HG03469 (cell line): Measurements from ENCODE around the gene FAAP24.
"Not testable (repeated sequence)": the region's sequence is repeated elsewhere in the genome, so short reads cannot be mapped to it uniquely, and the experiment has no call there.

Experiments used
- ATAC-seq: cut with Tn5 transposase; IDR thresholded peaks from one replicate; pipeline ENCODE4 v1.9.1; 2021; ENCODE audit warnings: mild to moderate bottlenecking, moderate library complexity, moderate number of reproducible peaks; ENCODE audit not compliant: unreplicated experiment

Gene FAAP24

DNA sequence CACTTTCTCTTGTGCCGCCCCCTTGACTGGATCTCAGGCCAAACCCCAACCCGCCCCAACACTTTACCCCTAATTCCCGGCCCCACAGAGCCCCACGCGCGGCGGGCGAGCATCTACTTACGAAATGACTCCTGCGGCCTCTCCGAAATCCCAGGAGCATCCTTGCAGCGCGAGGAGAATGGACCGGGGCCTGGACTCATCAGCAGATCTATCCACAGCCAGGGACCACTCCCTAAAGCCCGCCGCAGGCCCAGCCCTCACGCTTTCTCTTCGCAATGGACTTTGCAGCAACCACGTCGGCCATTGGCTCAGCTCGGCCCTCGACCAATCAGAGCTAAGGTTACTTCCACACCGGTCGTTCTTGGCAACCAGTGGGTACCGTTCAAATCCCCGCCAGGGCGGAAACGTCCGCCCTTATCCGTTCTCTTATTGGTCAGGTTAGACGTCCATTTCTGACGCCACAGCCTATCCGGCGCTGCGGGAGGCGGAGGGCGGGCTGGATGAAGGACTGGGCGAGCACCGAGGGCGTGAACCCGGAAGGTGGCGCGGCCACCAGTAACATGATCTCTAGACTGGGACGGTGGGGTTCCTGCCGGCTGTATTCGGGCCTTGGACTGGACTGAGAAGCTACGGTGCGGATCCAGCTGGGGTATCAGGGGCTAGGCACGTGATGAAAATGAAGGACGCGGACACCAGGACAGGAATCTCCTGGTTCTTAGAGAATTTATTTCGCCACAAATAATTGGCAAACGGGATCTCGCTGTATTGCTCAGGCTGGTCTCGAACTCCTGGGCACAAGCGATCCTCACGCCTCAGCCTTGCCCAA lies at the start of gene FAAP24, which contains the start of gene CEP89:
FAAP24 (plus strand) TSS at position 528 of the 826 bp plus-strand sequence. CDS start 955 bp downstream, outside the sequence.
CEP89 (minus strand) TSS at position 244 of the 826 bp plus-strand sequence; CDS start at position 160, 84 bp downstream.
- ATAC-seq = peak; percentile 99

DNA sequence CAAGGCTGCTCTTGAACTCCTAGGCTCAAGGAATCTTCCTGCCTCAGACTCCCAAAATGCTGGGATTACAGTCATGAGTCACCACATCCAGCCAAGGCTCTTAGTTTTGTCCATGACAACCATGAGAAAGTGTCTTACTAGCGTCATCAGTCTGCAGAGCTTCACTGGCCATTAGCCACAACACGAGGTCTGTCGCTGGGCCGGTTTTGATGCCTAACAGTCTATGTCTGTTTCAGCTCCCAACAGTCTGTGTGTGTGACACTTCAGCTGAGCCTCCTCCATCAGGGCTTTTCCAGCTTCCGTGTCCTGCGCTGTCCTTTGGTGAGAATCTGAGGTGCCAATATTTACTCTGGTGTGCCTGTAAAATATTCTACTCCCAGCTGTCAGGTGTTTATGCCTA lies 47.8 kb upstream of the FAAP24 start:
- ATAC-seq = no peak

DNA sequence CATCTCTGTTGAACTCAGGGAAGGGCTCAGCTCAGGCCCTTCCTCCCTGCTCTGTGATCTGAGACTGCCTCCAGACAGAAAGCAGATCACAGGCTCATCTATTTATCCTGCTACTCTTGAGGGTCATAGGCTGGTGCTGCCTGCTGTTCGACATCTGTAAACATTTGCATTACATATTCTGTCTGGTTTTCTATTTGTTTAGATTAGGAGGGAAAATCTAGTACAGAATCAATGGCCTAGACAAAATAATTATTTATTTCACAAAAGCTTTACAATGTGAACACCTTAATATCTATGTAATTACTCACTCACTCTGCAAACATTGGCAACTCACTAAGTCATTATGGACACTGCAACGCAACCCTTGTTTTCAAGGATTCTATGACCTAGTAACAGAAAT lies 43.2 kb upstream of the FAAP24 start:
- no peak for ATAC-seq

- no peak for ATAC-seq
Measured at GRCh38 chr19:32930567-32930966, 41.5 kb upstream of the FAAP24 start.

- no peak for ATAC-seq
Measured at GRCh38 chr19:32933571-32933970, 38.5 kb upstream of the FAAP24 start.

- no peak for ATAC-seq
Measured at GRCh38 chr19:32935629-32936028, 36.4 kb upstream of the FAAP24 start.

DNA sequence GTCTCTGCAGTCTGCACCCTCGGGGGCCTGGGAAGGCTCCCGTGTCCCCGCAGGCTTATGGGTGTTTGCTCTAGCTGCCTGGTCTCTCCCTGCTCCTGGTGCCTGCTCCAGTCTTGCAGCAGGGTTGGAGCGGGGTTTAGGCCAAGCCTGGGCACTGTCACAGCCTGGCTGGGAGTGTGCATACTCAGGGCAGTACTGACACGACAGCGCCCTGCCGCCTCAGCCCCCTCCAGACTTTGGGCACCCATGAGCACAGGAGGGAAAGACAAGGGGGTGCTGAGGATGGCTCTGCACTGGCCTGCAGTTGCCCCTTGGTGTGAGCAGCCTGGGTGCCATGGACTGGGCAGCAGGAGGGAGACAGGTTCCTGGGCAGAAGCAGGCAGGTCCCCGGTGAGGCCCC lies 36.0 kb upstream of the FAAP24 start:
- no peak for ATAC-seq

GRCh38 chr19:32941273-32941672 lies 30.8 kb upstream of the FAAP24 start:
- not testable (repeated sequence) for ATAC-seq

DNA sequence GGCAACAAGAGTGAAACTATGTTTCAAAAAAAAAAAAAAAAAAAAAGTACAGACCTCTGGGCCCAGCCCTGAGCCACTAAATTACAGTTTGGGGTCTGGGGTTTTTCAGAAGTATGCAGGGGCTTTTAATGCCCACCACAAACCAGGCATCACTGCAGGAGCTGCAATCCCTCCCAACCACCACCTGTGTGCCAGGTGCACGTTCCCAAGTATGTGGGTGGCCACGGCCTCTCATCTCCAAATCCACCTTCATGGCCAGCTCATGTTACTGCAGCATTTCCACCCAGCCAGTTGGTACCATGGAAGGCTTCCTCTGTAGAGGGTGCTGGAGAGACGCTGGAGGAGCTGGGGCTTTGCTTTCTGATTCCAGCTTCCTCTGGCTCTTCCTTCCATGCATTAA lies 26.8 kb upstream of the FAAP24 start:
- ATAC-seq = no peak

GRCh38 chr19:32966750-32967149 lies 5.3 kb upstream of the FAAP24 start:
- no peak for ATAC-seq

- no peak for ATAC-seq
Measured at GRCh38 chr19:32969549-32969948, 2.5 kb upstream of the FAAP24 start.

DNA sequence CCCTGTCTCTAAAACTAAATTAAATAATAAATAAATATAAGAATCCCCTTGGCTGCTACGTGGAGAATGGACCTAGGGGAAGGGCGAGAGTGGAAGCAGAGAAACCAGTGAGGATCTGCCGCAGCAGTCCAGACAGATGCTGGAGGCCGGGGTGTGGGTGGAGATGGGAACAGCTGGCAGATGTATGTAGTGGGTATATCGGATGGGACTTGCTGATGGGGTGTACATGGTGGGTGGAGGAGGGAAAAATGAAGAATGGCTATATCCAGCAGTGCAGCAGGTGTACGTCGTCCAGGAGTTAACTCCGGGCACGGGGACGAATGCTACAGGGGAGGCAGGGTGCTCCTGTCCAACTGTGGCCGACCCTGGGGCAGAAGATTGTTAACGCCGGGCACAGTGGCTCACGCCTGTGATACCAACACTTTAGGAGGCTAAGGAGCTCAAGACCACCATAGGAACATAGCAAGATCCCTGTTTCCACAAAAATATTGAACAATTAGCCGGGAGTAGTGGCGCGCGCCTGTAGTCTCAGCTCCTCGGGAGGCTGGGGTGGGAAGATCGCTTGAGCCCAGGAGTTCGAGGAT lies 938 bp upstream of the FAAP24 start:
- no peak for ATAC-seq

GRCh38 chr19:32976223-32976805 lies 4.3 kb downstream of the FAAP24 start:
- no peak for ATAC-seq

DNA sequence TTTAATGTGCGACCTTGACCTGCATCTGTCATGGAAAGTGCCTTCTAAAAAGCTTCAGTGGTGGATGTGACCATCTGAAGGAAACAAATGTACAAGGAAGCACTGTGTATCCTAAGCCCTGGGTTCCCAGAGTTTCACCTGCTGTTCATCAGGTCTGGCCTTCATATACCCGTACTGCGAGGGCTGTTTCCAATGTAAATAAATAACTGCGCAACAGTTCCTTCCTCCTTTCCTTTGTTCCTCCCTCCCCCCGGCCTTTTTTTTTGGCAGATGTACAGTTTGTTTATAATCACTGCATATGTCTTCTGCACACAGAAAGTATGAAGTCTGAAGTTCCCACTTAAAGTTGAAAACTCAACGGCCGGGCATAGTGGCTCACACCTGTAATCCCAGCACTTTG lies 5.2 kb downstream of the FAAP24 start:
- ATAC-seq = no peak

- not testable (repeated sequence) for ATAC-seq
Measured at GRCh38 chr19:32977813-32978212, 5.8 kb downstream of the FAAP24 start.

GRCh38 chr19:32979807-32980206 lies 7.8 kb downstream of the FAAP24 start:
- ATAC-seq = not testable (repeated sequence)

- not testable (repeated sequence) for ATAC-seq
Measured at GRCh38 chr19:32982488-32982887, 10.4 kb downstream of the FAAP24 start.

- ATAC-seq = not testable (repeated sequence)
Measured at GRCh38 chr19:32988254-32988653, 16.2 kb downstream of the FAAP24 start.

GRCh38 chr19:32988724-32989123 lies 16.7 kb downstream of the FAAP24 start:
- no peak for ATAC-seq

GRCh38 chr19:32995966-32996365 lies 23.9 kb downstream of the FAAP24 start:
- ATAC-seq = not testable (repeated sequence)

- not testable (repeated sequence) for ATAC-seq
Measured at GRCh38 chr19:32997061-32997464, 25.0 kb downstream of the FAAP24 start.
